ENCODE measurements around the gene CITED4.

Gene CITED4

DNA sequence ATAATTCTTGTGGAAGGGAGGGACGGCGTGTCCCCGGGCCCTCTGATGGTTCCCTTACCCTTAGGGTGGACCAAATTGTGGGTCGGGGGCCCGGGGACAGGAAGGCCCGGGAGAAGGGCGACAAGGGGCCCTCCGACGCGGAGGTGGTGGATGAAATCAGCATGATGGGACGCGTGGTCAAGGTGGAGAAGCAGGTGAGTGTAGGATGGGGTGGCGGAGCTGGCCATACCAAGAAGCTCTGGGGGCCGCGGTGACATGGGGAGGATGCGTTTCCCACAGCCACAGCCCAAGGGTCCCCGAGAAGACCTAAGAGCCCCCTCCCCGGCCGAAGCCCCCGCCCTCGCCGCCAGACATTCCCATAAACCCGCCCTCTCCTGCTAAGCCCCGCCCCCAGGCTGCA lies 24.6 kb downstream of the CITED4 start:
- DNase-seq (ENCODE audit: low read depth in 4 of 4, low spot score in 1 of 4), result no peak

GRCh38 chr1:40836283-40836682 lies 25.9 kb downstream of the CITED4 start:
- DNase-seq (ENCODE audit: low read depth in 4 of 4, low spot score in 1 of 4), result no peak

- no peak for DNase-seq (ENCODE audit: low read depth in 4 of 4, low spot score in 1 of 4)
Measured at GRCh38 chr1:40834968-40835545, 27.1 kb downstream of the CITED4 start.

- DNase-seq (ENCODE audit: low read depth in 4 of 4, low spot score in 1 of 4), result no peak
Measured at GRCh38 chr1:40833979-40834378, 28.2 kb downstream of the CITED4 start.

GRCh38 chr1:40831001-40831732 lies 31.0 kb downstream of the CITED4 start:
- DNase-seq (ENCODE audit: low read depth in 4 of 4, low spot score in 1 of 4), result no peak

DNA sequence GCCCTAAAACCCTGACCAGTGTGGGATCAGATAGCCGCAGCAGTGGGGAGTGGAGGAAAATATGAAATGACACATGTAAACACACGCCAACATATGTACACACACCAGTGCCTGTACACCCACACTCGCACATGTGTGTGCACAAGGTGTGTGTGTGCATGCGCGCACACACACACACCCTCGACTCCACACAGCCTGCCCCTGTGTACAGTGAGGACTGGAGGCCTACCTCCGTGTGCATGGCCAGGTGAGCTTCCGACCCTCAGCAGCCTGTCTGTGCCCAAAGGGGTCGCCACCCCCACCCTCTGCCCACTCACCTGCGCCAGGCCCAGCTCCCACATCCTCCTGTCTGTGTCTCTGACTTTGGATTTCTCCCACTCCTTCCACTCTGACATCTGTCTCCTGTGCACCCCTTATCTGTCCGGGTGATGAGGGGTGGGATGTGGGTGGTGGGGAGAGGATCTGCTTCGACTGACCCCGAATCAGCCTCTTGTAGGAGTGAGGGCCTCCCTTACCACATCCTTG lies 31.7 kb downstream of the CITED4 start:
- DNase-seq (ENCODE audit: low read depth in 4 of 4, low spot score in 1 of 4), result no peak

GRCh38 chr1:40829631-40830245 lies 32.4 kb downstream of the CITED4 start:
- no peak for DNase-seq (ENCODE audit: low read depth in 4 of 4, low spot score in 1 of 4)

- DNase-seq (ENCODE audit: low read depth in 4 of 4, low spot score in 1 of 4), result no peak
Measured at GRCh38 chr1:40825996-40826395, 36.2 kb downstream of the CITED4 start.

DNA sequence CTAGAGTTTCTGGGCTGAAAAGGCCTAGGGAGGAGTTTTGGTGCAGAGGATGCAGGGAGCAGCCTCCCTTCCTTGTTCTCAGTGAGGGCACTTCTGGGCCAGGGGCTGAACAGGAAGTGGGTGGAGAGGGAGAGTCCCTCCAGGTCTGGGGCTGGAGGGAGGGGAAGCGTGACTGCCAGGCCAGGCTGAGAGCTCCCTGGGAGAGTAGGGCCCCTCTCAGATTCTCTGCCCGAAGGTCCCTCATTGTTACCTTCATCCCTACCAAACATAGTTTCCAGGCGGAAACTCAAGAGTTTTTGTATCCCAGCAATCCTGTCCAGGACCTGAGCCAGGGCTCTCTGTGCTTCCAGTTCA lies 36.8 kb downstream of the CITED4 start:
- no peak for DNase-seq (ENCODE audit: low read depth in 4 of 4, low spot score in 1 of 4)

DNA sequence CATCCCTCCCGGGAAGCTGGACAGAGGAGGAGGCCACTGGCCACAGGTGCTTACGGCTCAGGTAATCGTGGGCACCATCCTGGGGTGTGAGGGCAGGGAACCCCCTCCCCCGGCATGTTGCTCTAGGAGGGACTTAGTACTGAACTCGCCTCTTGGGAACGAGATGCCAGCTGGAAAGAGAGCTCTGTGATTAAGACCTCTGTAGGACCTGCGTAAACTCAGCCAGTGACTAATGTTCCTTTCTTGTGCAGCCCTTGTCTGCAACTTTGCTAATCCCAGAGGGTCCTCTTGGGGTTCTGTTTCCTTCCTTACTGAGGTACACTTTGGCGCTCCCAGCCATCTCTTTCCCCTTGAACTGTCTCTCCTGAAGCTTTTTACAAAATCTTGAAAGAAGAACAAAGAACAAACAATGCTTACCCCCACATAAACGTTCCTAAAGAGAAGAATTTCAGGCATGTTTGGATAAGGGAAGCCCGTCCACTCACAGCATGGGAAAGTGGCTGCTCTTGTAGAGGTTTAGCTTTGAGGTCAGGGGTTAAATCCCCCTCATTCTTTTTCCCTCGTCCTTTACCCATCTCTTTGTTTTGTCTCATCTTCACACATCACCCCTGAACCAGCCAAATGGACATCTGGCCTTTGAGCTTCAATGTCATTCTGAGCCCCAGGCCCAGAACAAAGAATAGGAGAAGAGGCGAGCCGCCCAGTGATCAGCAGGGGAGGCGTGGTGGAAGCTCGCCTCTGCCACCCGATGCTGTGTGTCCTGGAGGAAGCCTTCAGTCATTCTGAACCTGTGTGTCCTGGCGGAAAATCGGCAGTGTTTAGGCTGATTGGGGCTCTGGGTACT lies 37.4 kb downstream of the CITED4 start:
- no peak for DNase-seq (ENCODE audit: low read depth in 4 of 4, low spot score in 1 of 4)

- no peak for DNase-seq (ENCODE audit: low read depth in 4 of 4, low spot score in 1 of 4)
Measured at GRCh38 chr1:40823983-40824382, 38.2 kb downstream of the CITED4 start.

GRCh38 chr1:40823345-40823744 lies 38.8 kb downstream of the CITED4 start:
- no peak for DNase-seq (ENCODE audit: low read depth in 4 of 4, low spot score in 1 of 4)

DNA sequence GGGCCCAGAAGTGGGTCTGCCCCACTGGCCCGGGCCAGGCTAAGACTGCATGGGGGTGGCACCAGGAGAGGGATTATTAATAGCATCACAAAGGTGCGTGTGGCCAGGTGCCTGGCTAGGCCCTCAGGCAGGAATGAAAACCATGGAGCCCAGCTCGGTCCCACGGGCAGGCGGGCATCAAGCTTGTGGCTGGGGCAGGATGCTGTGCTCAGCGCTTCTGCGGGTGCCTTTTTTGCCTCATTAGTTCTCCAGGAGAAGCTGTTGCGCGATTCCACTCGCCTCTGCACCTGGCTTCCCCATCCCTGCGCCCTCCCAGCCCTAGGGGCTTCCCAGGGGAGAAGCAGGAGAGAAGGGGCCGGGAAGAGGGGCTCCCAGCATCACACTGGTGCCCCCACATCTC lies 39.3 kb downstream of the CITED4 start:
- no peak for DNase-seq (ENCODE audit: low read depth in 4 of 4, low spot score in 1 of 4)

DNA sequence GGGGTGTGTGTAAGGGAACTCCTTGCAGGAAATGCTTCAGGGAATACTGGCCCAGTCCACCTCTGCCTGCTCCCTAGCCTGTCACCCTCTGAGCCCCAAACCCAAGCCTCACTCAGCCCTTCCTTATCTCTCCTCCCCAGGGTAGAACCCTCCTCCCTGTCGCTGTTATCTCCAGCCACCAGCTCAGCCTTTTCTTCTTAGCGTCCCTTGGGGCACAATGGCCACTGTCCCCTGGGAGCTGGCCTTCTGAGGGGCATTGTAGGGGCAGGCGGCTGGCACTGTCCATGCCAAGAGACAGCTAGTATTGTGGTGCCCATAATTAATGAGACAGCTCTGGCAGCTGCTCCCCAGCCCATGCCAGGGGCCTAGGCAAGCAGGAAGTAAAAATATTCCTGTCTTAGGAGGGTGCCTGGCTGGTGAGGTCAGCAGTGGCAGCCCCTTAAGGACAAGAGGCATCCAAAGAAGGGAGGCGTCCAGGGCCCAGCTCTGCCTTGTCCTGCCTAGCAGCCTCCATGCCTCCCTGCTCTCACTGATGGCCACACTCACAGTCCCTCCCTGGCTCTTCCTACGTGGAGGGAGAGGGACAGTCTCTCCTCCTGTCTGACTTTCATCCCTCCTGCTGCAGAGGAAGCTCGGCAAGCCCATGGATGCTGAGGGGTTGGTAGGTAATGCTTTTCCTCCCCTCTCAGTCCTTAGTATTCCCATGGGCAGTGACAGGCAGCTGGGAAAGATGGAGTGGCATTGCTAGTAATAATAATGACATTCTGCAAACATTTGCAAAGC lies 41.1 kb downstream of the CITED4 start:
- no peak for DNase-seq (ENCODE audit: low read depth in 4 of 4, low spot score in 1 of 4)

DNA sequence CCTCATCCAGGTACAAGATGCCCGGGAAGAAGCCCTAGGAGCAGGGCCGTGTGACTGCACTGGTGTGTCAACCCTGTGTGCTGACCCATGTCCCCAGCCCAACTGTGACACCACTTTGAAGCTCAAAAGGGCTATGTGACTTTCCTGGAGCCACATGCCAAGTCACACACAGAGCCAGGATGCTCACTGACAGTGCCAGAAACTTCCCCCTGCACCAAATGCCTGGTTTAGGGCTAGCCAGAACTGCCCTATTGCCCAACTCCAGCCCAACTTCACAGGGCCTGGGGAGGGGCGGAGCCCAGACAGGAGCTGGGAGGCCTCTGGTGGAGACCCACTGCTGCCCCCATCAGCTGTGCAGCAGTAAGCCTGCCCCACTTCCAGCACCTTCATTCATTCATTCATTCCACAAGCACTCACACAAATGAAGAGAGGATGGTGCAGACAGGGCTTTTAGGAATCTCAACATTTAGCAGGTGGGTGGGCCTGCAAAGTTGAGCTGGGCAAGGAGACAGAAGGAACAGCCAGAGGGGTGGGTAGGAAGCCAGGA lies 41.8 kb downstream of the CITED4 start:
- DNase-seq (ENCODE audit: low read depth in 4 of 4, low spot score in 1 of 4), result no peak

- no peak for DNase-seq (ENCODE audit: low read depth in 4 of 4, low spot score in 1 of 4)
Measured at GRCh38 chr1:40819101-40819500, 43.1 kb downstream of the CITED4 start.

- peak; percentile 65 to 86 (median 69) for DNase-seq (ENCODE audit: low read depth in 4 of 4, low spot score in 1 of 4)
Measured at GRCh38 chr1:40818264-40818961, 43.8 kb downstream of the CITED4 start.

DNA sequence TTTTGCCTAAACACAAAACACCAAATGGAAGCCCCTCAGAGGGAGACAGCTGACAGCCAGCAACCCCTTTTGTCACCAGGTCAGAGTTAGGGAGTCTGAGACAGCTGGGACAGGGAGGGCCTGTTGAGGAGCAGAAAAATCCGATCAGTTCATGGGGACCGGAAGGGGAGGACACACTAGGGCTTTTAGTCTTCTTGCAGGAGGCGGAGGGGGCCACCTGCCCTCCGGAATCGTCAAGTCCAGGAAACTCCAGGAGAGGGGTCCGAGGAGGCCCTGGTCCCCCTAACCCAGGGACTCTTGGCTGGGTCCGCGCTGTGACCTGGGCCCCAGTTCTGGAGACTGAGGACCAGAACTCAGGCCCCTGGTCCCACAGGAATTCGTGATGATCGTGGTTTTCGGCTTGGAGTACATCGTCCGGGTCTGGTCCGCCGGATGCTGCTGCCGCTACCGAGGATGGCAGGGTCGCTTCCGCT lies 44.3 kb downstream of the CITED4 start:
- no peak for DNase-seq (ENCODE audit: low read depth in 4 of 4, low spot score in 1 of 4)

DNA sequence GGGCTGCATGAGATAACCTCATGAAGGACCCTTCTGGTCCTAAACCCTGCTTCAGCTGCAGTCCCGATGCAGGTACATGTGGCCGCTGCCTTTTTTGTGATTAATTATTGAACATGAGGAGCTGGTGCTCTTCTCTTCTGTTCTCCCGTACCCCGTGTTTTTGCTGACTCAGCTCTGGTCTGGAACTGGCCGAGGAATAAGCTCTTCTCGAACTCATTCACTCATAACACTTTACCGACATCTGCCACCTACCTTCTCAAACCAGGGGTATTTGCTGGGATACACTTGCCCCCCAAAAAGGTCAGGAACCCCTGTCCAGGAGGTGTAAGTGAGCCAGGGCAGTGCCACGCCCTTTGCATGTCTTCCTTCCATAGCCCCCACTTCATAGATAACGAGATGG lies 46.7 kb downstream of the CITED4 start:
- no peak for DNase-seq (ENCODE audit: low read depth in 4 of 4, low spot score in 1 of 4)

Measured in stimulated activated CD4-positive, alpha-beta T cell treated with anti-CD3 and anti-CD28 coated beads, Interleukin-1b, Interleukin-23, amount 100 ng/mL, for 24 hours (primary cell).